HCT116 (cell line): Measurements from ENCODE around the gene NDUFA8. TPM values are rescaled to one million over a fixed set of nuclear protein-coding genes. Genes with fewer than 3 reads are reported as not detected.

Experiments
- ATAC-seq: fragments of 200-7000 bp; cut with Tn5 transposase; 2 replicates; pipeline ENCODE4 v1.9.1; 2020; ENCODE audit warnings: mild to moderate bottlenecking, moderate library complexity
- BruUV-seq: library from RNA; stranded (reverse); fragments of 400-500 nt; replicated peaks from 2 replicates; lab custom pipeline; 2021; lab: Mats Ljungman, UMichigan
- CTCF ChIA-PET: fragments of 300-600 bp; sonication (Branson Sonifier 250); formaldehyde crosslinking; loops from one replicate; lab custom pipeline; 2021; ENCODE audit warnings: antibody characterized with exemption; lab: Charles Lee
- POLR2A ChIA-PET: fragments of 300-600, 350-600 bp; sonication (Branson Sonifier 250); formaldehyde crosslinking; loops from one replicate; lab custom pipeline; 2021; ENCODE audit warnings: antibody characterized with exemption; lab: Charles Lee
- RAD21 ChIA-PET, 2 experiments: fragments of 300-600 bp; sonication (Branson Sonifier 250); formaldehyde crosslinking; loops; one replicate each; lab custom pipeline; 2023; ENCODE audit warnings: low total read pairs in 2 of 2; ENCODE audit not compliant: uncharacterized antibody in 2 of 2, unreplicated experiment in 2 of 2, low non-redundant PET in 1 of 2; lab: Charles Lee
- DNase-seq: peaks from one replicate; pipeline ENCODE4 v3.0.0-alpha.2; 2010; ENCODE audit warnings: low read depth, low spot score
- H2AFZ ChIP-seq: fragments of 200-600 bp; shearing (Covaris generic), sonication (generic); 2 replicates; pipeline ENCODE4 v1.6.1; 2017; ENCODE audit warnings: low read depth, mixed run types, mixed read lengths, antibody characterized with exemption, low read length; ENCODE audit not compliant: poor library complexity, severe bottlenecking
- H3K27ac ChIP-seq: 2 replicates; pipeline ENCODE4 v1.5.1; 2012; ENCODE audit warnings: low read depth, low read length
- H3K27me3 ChIP-seq: fragments of 200-600 bp; sonication (generic); 2 replicates; pipeline ENCODE4 v1.6.1; 2016; ENCODE audit warnings: mixed run types, low read length, mixed read lengths; ENCODE audit not compliant: insufficient read depth
- H3K36me3 ChIP-seq, 2 experiments: fragments of 200-500 bp in 1 of 2; fragments of 200-600 bp in 1 of 2; sonication (Bioruptor generic) in 1 of 2; sonication (generic) in 1 of 2; 2 replicates each; pipeline versions ENCODE4 v1.5.1 to v1.6.1; 2014 to 2016; ENCODE audit warnings: low read length in 2 of 2, inconsistent platforms in 1 of 2, mixed read lengths in 1 of 2, mixed run types in 1 of 2; ENCODE audit not compliant: insufficient read depth in 2 of 2, control insufficient read depth in 1 of 2
- H3K4me1 ChIP-seq, 2 experiments: fragments of 200-600 bp in 1 of 2; sonication (generic) in 1 of 2; 2 replicates each; pipeline versions ENCODE4 v1.5.1 to v1.6.1; 2012 to 2017; ENCODE audit warnings: low read length in 2 of 2, inconsistent platforms in 1 of 2, mild to moderate bottlenecking in 1 of 2, mixed read lengths in 1 of 2, mixed run types in 1 of 2, moderate library complexity in 1 of 2; ENCODE audit not compliant: insufficient read depth in 2 of 2, control insufficient read depth in 1 of 2
- H3K4me2 ChIP-seq: fragments of 200-600 bp; sonication (generic); 2 replicates; pipeline ENCODE4 v1.6.1; 2017; ENCODE audit warnings: mixed run types, low read length, mixed read lengths
- H3K4me3 ChIP-seq, 2 experiments: fragments of 200-600 bp in 1 of 2; sonication (generic) in 1 of 2; replicated peaks in 1 of 2; 2 replicates each; pipeline ENCODE4 v1.5.1; 2011 to 2016; ENCODE audit warnings: low read length in 2 of 2, control low read depth in 1 of 2, low read depth in 1 of 2, mild to moderate bottlenecking in 1 of 2, mixed read lengths in 1 of 2, mixed run types in 1 of 2
- H3K79me2 ChIP-seq: fragments of 200-600 bp; sonication (generic); 2 replicates; pipeline ENCODE4 v1.6.1; 2017; ENCODE audit warnings: mild to moderate bottlenecking, mixed run types, low read length, moderate library complexity, mixed read lengths; ENCODE audit not compliant: insufficient read depth
- H3K9ac ChIP-seq: fragments of 200-600 bp; sonication (generic); 2 replicates; pipeline ENCODE4 v1.6.1; 2016; ENCODE audit warnings: low read length, mixed read lengths
- H3K9me2 ChIP-seq: fragments of 200-600 bp; sonication (generic), shearing (Covaris generic); 2 replicates; pipeline ENCODE4 v1.6.1; 2017; ENCODE audit warnings: mixed run types, mild to moderate bottlenecking, moderate library complexity; ENCODE audit not compliant: insufficient read depth
- H3K9me3 ChIP-seq, 2 experiments: fragments of 200-500 bp in 1 of 2; fragments of 200-600 bp in 1 of 2; sonication (Bioruptor generic) in 1 of 2; sonication (generic) in 1 of 2; 2 replicates each; pipeline ENCODE4 v1.6.1; 2014 to 2017; ENCODE audit warnings: low read length in 2 of 2, mixed read lengths in 2 of 2, inconsistent platforms in 1 of 2, low read depth in 1 of 2, mild to moderate bottlenecking in 1 of 2, mixed run types in 1 of 2, moderate library complexity in 1 of 2; ENCODE audit not compliant: control insufficient read depth in 1 of 2, insufficient read depth in 1 of 2
- H4K20me1 ChIP-seq: fragments of 200-600 bp; sonication (generic), shearing (Covaris generic); 2 replicates; pipeline ENCODE4 v1.6.1; 2017; ENCODE audit warnings: mixed run types, mild to moderate bottlenecking, moderate library complexity; ENCODE audit not compliant: insufficient read depth
- ATF3 ChIP-seq: IDR thresholded peaks from 2 replicates; pipeline ENCODE4 v1.6.1; 2012
- CBX3 ChIP-seq: IDR thresholded peaks from 2 replicates; pipeline ENCODE4 v1.6.1; 2012; ENCODE audit warnings: low read depth
- CEBPB ChIP-seq: IDR thresholded peaks from 2 replicates; pipeline ENCODE4 v1.6.1; 2012; ENCODE audit warnings: low read depth
- EGR1 ChIP-seq: IDR thresholded peaks from 2 replicates; pipeline ENCODE4 v1.6.1; 2012; ENCODE audit warnings: low read depth
- ELF1 ChIP-seq: IDR thresholded peaks from 2 replicates; pipeline ENCODE4 v1.6.1; 2012; ENCODE audit warnings: low read depth, borderline replicate concordance
- EZH2 ChIP-seq: fragments of 200-600 bp; sonication (generic); IDR thresholded peaks from 2 replicates; pipeline ENCODE4 v1.6.1; 2017; ENCODE audit warnings: antibody characterized with exemption, mixed run types
- FOSL1 ChIP-seq: IDR thresholded peaks from 2 replicates; pipeline ENCODE4 v1.6.1; 2012; ENCODE audit warnings: low read depth
- JUND ChIP-seq: IDR thresholded peaks from 2 replicates; pipeline ENCODE4 v1.6.1; 2012
- MAX ChIP-seq: IDR thresholded peaks from 2 replicates; pipeline ENCODE4 v1.6.1; 2012
- POLR2A ChIP-seq: IDR thresholded peaks from 2 replicates; pipeline ENCODE4 v1.7.0; 2011; ENCODE audit warnings: borderline replicate concordance; ENCODE audit not compliant: insufficient read depth, insufficient read length; ENCODE audit errors: extremely low read depth
- POLR2AphosphoS5 ChIP-seq: IDR thresholded peaks from 2 replicates; pipeline ENCODE4 v1.6.1; 2011; ENCODE audit warnings: mild to moderate bottlenecking, low read depth, low read length, moderate library complexity
- RAD21 ChIP-seq: IDR thresholded peaks from 2 replicates; pipeline ENCODE4 v1.6.1; 2012; ENCODE audit warnings: low read depth, mild to moderate bottlenecking
- SIN3A ChIP-seq: IDR thresholded peaks from 2 replicates; pipeline ENCODE4 v1.6.1; 2012; ENCODE audit warnings: low read depth
- SP1 ChIP-seq: IDR thresholded peaks from 2 replicates; pipeline ENCODE4 v1.6.1; 2012; ENCODE audit warnings: low read depth
- SRF ChIP-seq: IDR thresholded peaks from 2 replicates; pipeline ENCODE4 v1.6.1; 2012; ENCODE audit warnings: low read depth
- TCF7L2 ChIP-seq: IDR thresholded peaks from 2 replicates; pipeline ENCODE4 v1.7.0; 2011; ENCODE audit warnings: borderline replicate concordance, inconsistent platforms; ENCODE audit not compliant: insufficient read depth, insufficient read length; ENCODE audit errors: extremely low read depth
- YY1 ChIP-seq: IDR thresholded peaks from 2 replicates; pipeline ENCODE4 v1.6.1; 2011; ENCODE audit warnings: low read length, low read depth, moderate library complexity, mild to moderate bottlenecking; ENCODE audit not compliant: insufficient replicate concordance; ENCODE audit errors: extremely low read depth
- ZFX ChIP-seq: fragments of 450-650 bp; IDR thresholded peaks from 2 replicates; pipeline ENCODE4 v1.6.1; 2017
- intact Hi-C: fragments of 100-400 bp; cut with micrococcal nuclease; formaldehyde crosslinking; loops from 2 replicates; pipeline ENCODE4 v1.10.0; 2022
- total RNA-seq: library from RNA; stranded (reverse); gene quantifications from one replicate; pipeline ENCODE4 v1.2.1, GENCODE V29; 2021; ENCODE audit not compliant: unreplicated experiment
- TF ChIP-seq, protein P1 (sequence below): IDR thresholded peaks from 2 replicates; pipeline ENCODE4 v1.6.1; 2011; ENCODE audit warnings: mild to moderate bottlenecking, low read length, moderate library complexity; ENCODE audit not compliant: insufficient replicate concordance; ENCODE audit errors: extremely low read depth

The NDUFA8 gene
- total RNA-seq, 1 experiment from 2014 or later = 84.5 TPM

GRCh38 chr9:122197882-122198281 lies 38.3 kb upstream of the NDUFA8 start:
- no peaks in the 10 kb centered on the region for H3K79me2 ChIP-seq
- ATAC-seq = no peak
- H3K4me2 ChIP-seq = no peak overlapping the region
- CTCF ChIA-PET = no interaction called here
- no peaks in the 10 kb centered on the region for H3K36me3 ChIP-seq
- TF ChIP-seq SIN3A (no peak), CBX3 (no peak), YY1 (no peak), ZFX (no peak), TCF7L2 (no peak), EGR1 (no peak), ELF1 (no peak), SRF (no peak), CEBPB (no peak), ATF3 (no peak), RAD21 (no peak), JUND (no peak), SP1 (no peak), POLR2AphosphoS5 (no peak), MAX (no peak), POLR2A (no peak), EZH2 (no peak), FOSL1 (no peak)
- TF ChIP-seq, protein P1, sequence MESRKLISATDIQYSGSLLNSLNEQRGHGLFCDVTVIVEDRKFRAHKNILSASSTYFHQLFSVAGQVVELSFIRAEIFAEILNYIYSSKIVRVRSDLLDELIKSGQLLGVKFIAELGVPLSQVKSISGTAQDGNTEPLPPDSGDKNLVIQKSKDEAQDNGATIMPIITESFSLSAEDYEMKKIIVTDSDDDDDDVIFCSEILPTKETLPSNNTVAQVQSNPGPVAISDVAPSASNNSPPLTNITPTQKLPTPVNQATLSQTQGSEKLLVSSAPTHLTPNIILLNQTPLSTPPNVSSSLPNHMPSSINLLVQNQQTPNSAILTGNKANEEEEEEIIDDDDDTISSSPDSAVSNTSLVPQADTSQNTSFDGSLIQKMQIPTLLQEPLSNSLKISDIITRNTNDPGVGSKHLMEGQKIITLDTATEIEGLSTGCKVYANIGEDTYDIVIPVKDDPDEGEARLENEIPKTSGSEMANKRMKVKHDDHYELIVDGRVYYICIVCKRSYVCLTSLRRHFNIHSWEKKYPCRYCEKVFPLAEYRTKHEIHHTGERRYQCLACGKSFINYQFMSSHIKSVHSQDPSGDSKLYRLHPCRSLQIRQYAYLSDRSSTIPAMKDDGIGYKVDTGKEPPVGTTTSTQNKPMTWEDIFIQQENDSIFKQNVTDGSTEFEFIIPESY = no peak
- TF ChIP-seq, all 23 proteins: peak for 0
- H3K27ac ChIP-seq = no peak overlapping the region
- no peaks in the 10 kb centered on the region for H3K27me3 ChIP-seq
- no peaks in the 10 kb centered on the region for H3K9me3 ChIP-seq
- RAD21 ChIA-PET = no interaction called here
- DNase-seq = no peak
- H2AFZ ChIP-seq = no peak overlapping the region
- intact Hi-C loops = no loop called here
- no peak overlapping the region for H3K9ac ChIP-seq
- no peaks in the 10 kb centered on the region for H3K4me1 ChIP-seq
- H3K4me3 ChIP-seq = no peak overlapping the region
- POLR2A ChIA-PET = no interaction called here
- no peaks in the 10 kb centered on the region for H3K9me2 ChIP-seq
- no TSS peak for BruUV-seq
- H4K20me1 ChIP-seq = no peaks in the 10 kb centered on the region
